ENCODE measurements around the gene SLC22A13.

SLC22A13 gene

GRCh38 chr3:38315488-38316230 lies 50.0 kb downstream of the SLC22A13 start:
- Histone ChIP-seq H3K79me2 (ENCODE audit: insufficient read depth, low read length) (no peaks in the 10 kb centered on the region), H3K9me3 (ENCODE audit: low read length) (no peaks in the 10 kb centered on the region), H3K4me3 (ENCODE audit: low read depth, low read length, poor library complexity, severe bottlenecking) (no peak overlapping the region), H3K4me1 (ENCODE audit: insufficient read depth, low read length, severe bottlenecking) (no peaks in the 10 kb centered on the region), H3K27ac (ENCODE audit: low read depth, low read length, poor library complexity, severe bottlenecking) (no peak overlapping the region), H3F3A (ENCODE audit: insufficient read depth, low read length) (no peaks in the 10 kb centered on the region), H3K36me3 (ENCODE audit: insufficient read depth, low read length) (no peaks in the 10 kb centered on the region), H3K9ac (ENCODE audit: low read length) (no peak overlapping the region), H3K27me3 (ENCODE audit: insufficient read depth, low read length) (no peaks in the 10 kb centered on the region), H2AFZ (ENCODE audit: low read length) (no peak overlapping the region), H4K20me1 (ENCODE audit: insufficient read depth, low read length) (no peaks in the 10 kb centered on the region), H3K9me2 (ENCODE audit: low read depth, low read length) (no peaks in the 10 kb centered on the region), H3K4me2 (ENCODE audit: low read length) (no peak overlapping the region)
- TF ChIP-seq, protein P1, sequence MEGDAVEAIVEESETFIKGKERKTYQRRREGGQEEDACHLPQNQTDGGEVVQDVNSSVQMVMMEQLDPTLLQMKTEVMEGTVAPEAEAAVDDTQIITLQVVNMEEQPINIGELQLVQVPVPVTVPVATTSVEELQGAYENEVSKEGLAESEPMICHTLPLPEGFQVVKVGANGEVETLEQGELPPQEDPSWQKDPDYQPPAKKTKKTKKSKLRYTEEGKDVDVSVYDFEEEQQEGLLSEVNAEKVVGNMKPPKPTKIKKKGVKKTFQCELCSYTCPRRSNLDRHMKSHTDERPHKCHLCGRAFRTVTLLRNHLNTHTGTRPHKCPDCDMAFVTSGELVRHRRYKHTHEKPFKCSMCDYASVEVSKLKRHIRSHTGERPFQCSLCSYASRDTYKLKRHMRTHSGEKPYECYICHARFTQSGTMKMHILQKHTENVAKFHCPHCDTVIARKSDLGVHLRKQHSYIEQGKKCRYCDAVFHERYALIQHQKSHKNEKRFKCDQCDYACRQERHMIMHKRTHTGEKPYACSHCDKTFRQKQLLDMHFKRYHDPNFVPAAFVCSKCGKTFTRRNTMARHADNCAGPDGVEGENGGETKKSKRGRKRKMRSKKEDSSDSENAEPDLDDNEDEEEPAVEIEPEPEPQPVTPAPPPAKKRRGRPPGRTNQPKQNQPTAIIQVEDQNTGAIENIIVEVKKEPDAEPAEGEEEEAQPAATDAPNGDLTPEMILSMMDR (IDR thresholded peaks at IDR 0.05; ENCODE audit: low read length): no peak
- TF ChIP-seq EZH2 (IDR thresholded peaks at IDR 0.05; ENCODE audit: borderline replicate concordance, low read length): no peak

DNA sequence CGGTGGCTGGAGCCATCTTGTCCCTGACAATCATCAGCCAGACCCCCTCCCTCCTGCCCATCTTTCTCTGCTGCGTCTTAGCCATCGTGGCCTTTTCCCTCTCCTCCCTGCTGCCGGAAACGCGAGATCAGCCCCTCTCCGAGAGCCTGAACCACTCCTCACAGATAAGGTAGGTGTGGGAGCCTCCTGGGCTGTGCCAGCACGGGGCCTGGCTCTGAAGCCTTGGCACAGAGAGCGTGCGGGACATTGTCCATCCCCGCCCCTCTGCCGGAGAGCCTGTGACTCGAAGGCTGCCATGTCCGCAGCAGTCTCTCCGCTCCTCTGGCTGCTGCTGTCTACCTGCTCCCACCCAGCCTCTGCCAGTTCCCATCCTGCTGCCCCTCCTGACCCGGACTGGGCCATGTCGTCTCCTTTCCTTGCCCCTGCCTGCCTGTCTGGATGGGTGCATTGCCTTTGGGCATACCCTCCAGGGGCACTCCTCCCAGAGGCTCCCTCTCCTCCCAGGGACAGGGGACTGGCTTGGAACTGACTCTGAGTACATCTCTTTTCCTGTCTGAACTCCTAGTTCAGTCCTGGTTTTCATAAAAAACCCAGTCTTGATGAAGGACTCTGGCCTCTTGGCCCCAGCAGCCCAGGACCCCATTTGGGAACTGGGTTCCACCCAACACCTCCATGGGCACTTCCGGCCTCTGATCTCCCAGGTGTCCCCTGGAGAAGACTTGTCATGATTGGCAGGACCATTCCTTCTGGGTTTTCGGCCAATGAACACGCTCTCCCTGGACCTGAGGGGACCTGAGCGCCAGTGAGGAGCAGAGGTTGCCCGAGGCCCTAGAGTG lies 51.0 kb downstream of the SLC22A13 start:
- Histone ChIP-seq H3K9me2 (ENCODE audit: low read depth, low read length) (no peaks in the 10 kb centered on the region), H3F3A (ENCODE audit: insufficient read depth, low read length) (no peaks in the 10 kb centered on the region), H3K4me2 (ENCODE audit: low read length) (no peak overlapping the region), H3K27ac (ENCODE audit: low read depth, low read length, poor library complexity, severe bottlenecking) (no peak overlapping the region), H3K27me3 (ENCODE audit: insufficient read depth, low read length) (no peaks in the 10 kb centered on the region), H3K36me3 (ENCODE audit: insufficient read depth, low read length) (no peaks in the 10 kb centered on the region), H3K4me1 (ENCODE audit: insufficient read depth, low read length, severe bottlenecking) (no peaks in the 10 kb centered on the region), H3K9ac (ENCODE audit: low read length) (no peak overlapping the region), H3K4me3 (ENCODE audit: low read depth, low read length, poor library complexity, severe bottlenecking) (no peak overlapping the region), H4K20me1 (ENCODE audit: insufficient read depth, low read length) (no peaks in the 10 kb centered on the region), H3K9me3 (ENCODE audit: low read length) (no peaks in the 10 kb centered on the region), H2AFZ (ENCODE audit: low read length) (no peak overlapping the region), H3K79me2 (ENCODE audit: insufficient read depth, low read length) (no peaks in the 10 kb centered on the region)
- no peak for TF ChIP-seq EZH2 (IDR thresholded peaks at IDR 0.05; ENCODE audit: borderline replicate concordance, low read length)
- TF ChIP-seq, protein P1 (IDR thresholded peaks at IDR 0.05; ENCODE audit: low read length): no peak

DNA sequence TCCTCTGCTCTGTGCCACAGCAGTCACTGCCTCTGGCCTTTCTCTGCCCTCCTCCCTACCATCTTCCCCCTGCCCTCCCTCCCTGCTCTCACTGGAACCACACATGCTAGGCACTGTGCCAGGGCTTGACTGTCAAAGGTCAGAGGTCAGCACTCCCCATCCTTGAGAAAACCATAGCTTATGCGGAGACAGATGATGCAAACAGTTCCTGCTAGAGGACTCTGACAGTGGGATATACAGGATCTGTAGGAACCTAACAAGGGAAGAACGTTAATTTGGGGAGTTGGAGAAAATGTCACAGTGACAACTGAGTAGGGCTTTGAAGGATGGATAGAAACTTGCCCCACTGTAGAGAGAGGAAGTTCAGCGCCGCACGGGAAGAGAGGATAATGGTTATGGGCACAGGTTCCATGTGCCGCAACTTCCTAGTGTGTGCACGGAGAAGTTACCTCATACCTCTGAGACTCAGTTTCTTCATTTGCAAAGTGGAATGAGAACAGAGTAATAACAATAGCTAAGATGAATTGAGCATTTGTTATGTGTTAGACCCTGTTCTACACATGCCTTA lies 51.7 kb downstream of the SLC22A13 start:
- H3K9me2 ChIP-seq (ENCODE audit: low read depth, low read length): no peaks in the 10 kb centered on the region
- no peak overlapping the region for H3K27ac ChIP-seq (ENCODE audit: low read depth, low read length, poor library complexity, severe bottlenecking)
- no peaks in the 10 kb centered on the region for H3K4me1 ChIP-seq (ENCODE audit: insufficient read depth, low read length, severe bottlenecking)
- H3K9me3 ChIP-seq (ENCODE audit: low read length): no peaks in the 10 kb centered on the region
- no peak overlapping the region for H2AFZ ChIP-seq (ENCODE audit: low read length)
- no peaks in the 10 kb centered on the region for H3K79me2 ChIP-seq (ENCODE audit: insufficient read depth, low read length)
- no peaks in the 10 kb centered on the region for H3K27me3 ChIP-seq (ENCODE audit: insufficient read depth, low read length)
- no peaks in the 10 kb centered on the region for H4K20me1 ChIP-seq (ENCODE audit: insufficient read depth, low read length)
- H3K4me2 ChIP-seq (ENCODE audit: low read length): no peak overlapping the region
- no peaks in the 10 kb centered on the region for H3K36me3 ChIP-seq (ENCODE audit: insufficient read depth, low read length)
- TF ChIP-seq EZH2 (IDR thresholded peaks at IDR 0.05; ENCODE audit: borderline replicate concordance, low read length): no peak
- TF ChIP-seq, protein P1 (IDR thresholded peaks at IDR 0.05; ENCODE audit: low read length): no peak
- H3K9ac ChIP-seq (ENCODE audit: low read length): no peak overlapping the region
- H3K4me3 ChIP-seq (ENCODE audit: low read depth, low read length, poor library complexity, severe bottlenecking): no peak overlapping the region
- H3F3A ChIP-seq (ENCODE audit: insufficient read depth, low read length): no peaks in the 10 kb centered on the region

Data from OCI-LY1 (cell line).